HEK293 (cell line): ENCODE data around the gene ZNF688.

Experiments used
- EGR2 ChIP-seq: fragments of 450-650 bp; formaldehyde crosslinking; IDR thresholded peaks from 2 replicates; pipeline ENCODE4 v1.5.1; 2016; ENCODE audit warnings: low read depth, missing biosample characterization, missing genetic modification characterization
- GLI4 ChIP-seq: fragments of 450-650 bp; formaldehyde crosslinking; IDR thresholded peaks from 2 replicates; pipeline ENCODE4 v1.5.1; 2016; ENCODE audit warnings: missing biosample characterization, missing genetic modification characterization
- KLF16 ChIP-seq: fragments of 450-650 bp; formaldehyde crosslinking; IDR thresholded peaks from 2 replicates; pipeline ENCODE4 v1.5.1; 2017; ENCODE audit warnings: missing biosample characterization, missing genetic modification characterization
- MZF1 ChIP-seq: fragments of 450-650 bp; formaldehyde crosslinking; IDR thresholded peaks from 2 replicates; pipeline ENCODE4 v1.5.1; 2017; ENCODE audit warnings: missing biosample characterization, missing genetic modification characterization, borderline replicate concordance
- REST ChIP-seq: fragments of 450-650 bp; formaldehyde crosslinking; IDR thresholded peaks from 2 replicates; pipeline ENCODE4 v1.5.1; 2016; ENCODE audit warnings: missing biosample characterization, missing genetic modification characterization
- SP7 ChIP-seq: fragments of 450-650 bp; formaldehyde crosslinking; IDR thresholded peaks from 2 replicates; pipeline ENCODE4 v1.5.1; 2016; ENCODE audit warnings: missing biosample characterization, missing genetic modification characterization
- TRIM28 ChIP-seq: IDR thresholded peaks from 2 replicates; pipeline ENCODE4 v1.6.1; 2011; ENCODE audit warnings: low read length, control low read depth, borderline replicate concordance
- ZBTB10 ChIP-seq: fragments of 450-650 bp; formaldehyde crosslinking; IDR thresholded peaks from 2 replicates; pipeline ENCODE4 v1.5.1; 2016; ENCODE audit warnings: missing biosample characterization, missing genetic modification characterization
- ZBTB7A ChIP-seq: fragments of 450-650 bp; formaldehyde crosslinking; IDR thresholded peaks from 2 replicates; pipeline ENCODE4 v1.5.1; 2016; ENCODE audit warnings: low read depth, missing biosample characterization, missing genetic modification characterization
- ZFP3 ChIP-seq: fragments of 450-650 bp; formaldehyde crosslinking; IDR thresholded peaks from 2 replicates; pipeline ENCODE4 v1.5.1; 2016; ENCODE audit warnings: low read depth, missing biosample characterization, missing genetic modification characterization
- ZNF146 ChIP-seq: fragments of 450-650 bp; formaldehyde crosslinking; IDR thresholded peaks from 2 replicates; pipeline ENCODE4 v1.5.1; 2016; ENCODE audit warnings: missing biosample characterization, missing genetic modification characterization
- ZNF169 ChIP-seq: fragments of 450-650 bp; formaldehyde crosslinking; IDR thresholded peaks from 2 replicates; pipeline ENCODE4 v1.5.1; 2016; ENCODE audit warnings: missing biosample characterization, missing genetic modification characterization
- ZNF184 ChIP-seq: fragments of 450-650 bp; IDR thresholded peaks from 2 replicates; pipeline ENCODE4 v1.5.1; 2018; ENCODE audit warnings: missing biosample characterization, mild to moderate bottlenecking, missing genetic modification characterization
- ZNF2 ChIP-seq: fragments of 450-650 bp; formaldehyde crosslinking; IDR thresholded peaks from 2 replicates; pipeline ENCODE4 v1.5.1; 2016; ENCODE audit warnings: missing biosample characterization, missing genetic modification characterization
- ZNF24 ChIP-seq: fragments of 450-650 bp; formaldehyde crosslinking; IDR thresholded peaks from 2 replicates; pipeline ENCODE4 v1.5.1; 2016; ENCODE audit warnings: missing biosample characterization, missing genetic modification characterization
- ZNF248 ChIP-seq: fragments of 450-650 bp; formaldehyde crosslinking; IDR thresholded peaks from 2 replicates; pipeline ENCODE4 v1.5.1; 2017; ENCODE audit warnings: missing biosample characterization, missing genetic modification characterization
- ZNF350 ChIP-seq: fragments of 450-650 bp; formaldehyde crosslinking; IDR thresholded peaks from 2 replicates; pipeline ENCODE4 v1.5.0; 2017; ENCODE audit warnings: missing biosample characterization, mild to moderate bottlenecking, missing genetic modification characterization
- ZNF391 ChIP-seq: fragments of 450-650 bp; formaldehyde crosslinking; IDR thresholded peaks from 2 replicates; pipeline ENCODE4 v1.5.1; 2016; ENCODE audit warnings: low read depth, missing biosample characterization, missing genetic modification characterization, borderline replicate concordance
- ZNF416 ChIP-seq: fragments of 450-650 bp; formaldehyde crosslinking; IDR thresholded peaks from 2 replicates; pipeline ENCODE4 v1.5.1; 2016; ENCODE audit warnings: missing biosample characterization, missing genetic modification characterization
- ZNF548 ChIP-seq: fragments of 450-650 bp; formaldehyde crosslinking; IDR thresholded peaks from 2 replicates; pipeline ENCODE4 v1.5.1; 2016; ENCODE audit warnings: missing biosample characterization, missing genetic modification characterization
- ZNF664 ChIP-seq: fragments of 450-650 bp; formaldehyde crosslinking; IDR thresholded peaks from 2 replicates; pipeline ENCODE4 v1.5.1; 2016; ENCODE audit warnings: missing biosample characterization, missing genetic modification characterization
- ZNF785 ChIP-seq: fragments of 450-650 bp; formaldehyde crosslinking; IDR thresholded peaks from 2 replicates; pipeline ENCODE4 v1.5.1; 2016; ENCODE audit warnings: missing biosample characterization, missing genetic modification characterization
- ZNF791 ChIP-seq: fragments of 450-650 bp; formaldehyde crosslinking; IDR thresholded peaks from 2 replicates; pipeline ENCODE4 v1.5.1; 2016; ENCODE audit warnings: missing biosample characterization, missing genetic modification characterization
- ZNF792 ChIP-seq: fragments of 450-650 bp; formaldehyde crosslinking; IDR thresholded peaks from 2 replicates; pipeline ENCODE4 v1.5.1; 2016; ENCODE audit warnings: missing biosample characterization, missing genetic modification characterization
- TF ChIP-seq, protein P1 (sequence below): fragments of 450-650 bp; formaldehyde crosslinking; IDR thresholded peaks from 2 replicates; pipeline ENCODE4 v1.5.1; 2016; ENCODE audit warnings: missing biosample characterization, missing genetic modification characterization, borderline replicate concordance
- TF ChIP-seq, protein P2 (sequence below): fragments of 450-650 bp; formaldehyde crosslinking; IDR thresholded peaks from 2 replicates; pipeline ENCODE4 v1.5.1; 2016; ENCODE audit warnings: missing biosample characterization, missing genetic modification characterization
- TF ChIP-seq, protein P3 (sequence below): fragments of 450-650 bp; formaldehyde crosslinking; IDR thresholded peaks from 2 replicates; pipeline ENCODE4 v1.5.1; 2016; ENCODE audit warnings: missing biosample characterization, missing genetic modification characterization

ZNF688 gene

GRCh38 chr16:30558789-30559377 is 12.6 kb downstream of the ZNF688 start (continued):
- TF ChIP-seq ZBTB10 (tag by site-specific recombination) (no peak), ZNF184 (tag by site-specific recombination) (no peak), ZNF548 (tag by site-specific recombination) (0 out of 2 replicates have a peak, but pooled peaks have one; percentile 29), REST (tag by site-specific recombination) (no peak), KLF16 (tag by site-specific recombination) (peak; percentile 37; the same call in 1 of the 2 replicates), ZNF791 (no peak), ZNF24 (tag by site-specific recombination) (peak; percentile 15; the same call in 1 of the 2 replicates), ZBTB7A (peak; percentile 40; the same call in 1 of the 2 replicates), ZNF146 (tag by site-specific recombination) (0 out of 2 replicates have a peak, but pooled peaks have one; percentile 15), ZNF2 (tag by site-specific recombination) (peak; percentile 74), ZNF350 (tag by site-specific recombination) (no peak), EGR2 (tag by site-specific recombination) (no peak), SP7 (tag by site-specific recombination) (no peak; the same call in 1 of the 2 replicates), ZNF416 (tag by site-specific recombination) (0 out of 2 replicates have a peak, but pooled peaks have one; percentile 24), ZNF169 (peak; percentile 67; the same call in 1 of the 2 replicates), MZF1 (tag by site-specific recombination) (0 out of 2 replicates have a peak, but pooled peaks have one; percentile 4), ZNF792 (tag by site-specific recombination) (0 out of 2 replicates have a peak, but pooled peaks have one; percentile 70), ZFP3 (tag by site-specific recombination) (peak; percentile 42; the same call in 1 of the 2 replicates), ZNF664 (tag by site-specific recombination) (no peak), ZNF785 (tag by site-specific recombination) (peak; percentile 82; the same call in 1 of the 2 replicates), ZNF248 (tag by site-specific recombination) (no peak), ZNF391 (tag by site-specific recombination) (no peak), TRIM28 (0 out of 2 replicates have a peak, but pooled peaks have one; percentile 8), GLI4 (peak; percentile 78; the same call in 1 of the 2 replicates)
- TF ChIP-seq, protein P1, sequence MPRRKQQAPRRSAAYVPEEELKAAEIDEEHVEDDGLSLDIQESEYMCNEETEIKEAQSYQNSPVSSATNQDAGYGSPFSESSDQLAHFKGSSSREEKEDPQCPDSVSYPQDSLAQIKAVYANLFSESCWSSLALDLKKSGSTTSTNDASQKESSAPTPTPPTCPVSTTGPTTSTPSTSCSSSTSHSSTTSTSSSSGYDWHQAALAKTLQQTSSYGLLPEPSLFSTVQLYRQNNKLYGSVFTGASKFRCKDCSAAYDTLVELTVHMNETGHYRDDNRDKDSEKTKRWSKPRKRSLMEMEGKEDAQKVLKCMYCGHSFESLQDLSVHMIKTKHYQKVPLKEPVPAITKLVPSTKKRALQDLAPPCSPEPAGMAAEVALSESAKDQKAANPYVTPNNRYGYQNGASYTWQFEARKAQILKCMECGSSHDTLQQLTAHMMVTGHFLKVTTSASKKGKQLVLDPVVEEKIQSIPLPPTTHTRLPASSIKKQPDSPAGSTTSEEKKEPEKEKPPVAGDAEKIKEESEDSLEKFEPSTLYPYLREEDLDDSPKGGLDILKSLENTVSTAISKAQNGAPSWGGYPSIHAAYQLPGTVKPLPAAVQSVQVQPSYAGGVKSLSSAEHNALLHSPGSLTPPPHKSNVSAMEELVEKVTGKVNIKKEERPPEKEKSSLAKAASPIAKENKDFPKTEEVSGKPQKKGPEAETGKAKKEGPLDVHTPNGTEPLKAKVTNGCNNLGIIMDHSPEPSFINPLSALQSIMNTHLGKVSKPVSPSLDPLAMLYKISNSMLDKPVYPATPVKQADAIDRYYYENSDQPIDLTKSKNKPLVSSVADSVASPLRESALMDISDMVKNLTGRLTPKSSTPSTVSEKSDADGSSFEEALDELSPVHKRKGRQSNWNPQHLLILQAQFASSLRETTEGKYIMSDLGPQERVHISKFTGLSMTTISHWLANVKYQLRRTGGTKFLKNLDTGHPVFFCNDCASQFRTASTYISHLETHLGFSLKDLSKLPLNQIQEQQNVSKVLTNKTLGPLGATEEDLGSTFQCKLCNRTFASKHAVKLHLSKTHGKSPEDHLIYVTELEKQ (tag by site-specific recombination): no peak
- TF ChIP-seq, protein P2, sequence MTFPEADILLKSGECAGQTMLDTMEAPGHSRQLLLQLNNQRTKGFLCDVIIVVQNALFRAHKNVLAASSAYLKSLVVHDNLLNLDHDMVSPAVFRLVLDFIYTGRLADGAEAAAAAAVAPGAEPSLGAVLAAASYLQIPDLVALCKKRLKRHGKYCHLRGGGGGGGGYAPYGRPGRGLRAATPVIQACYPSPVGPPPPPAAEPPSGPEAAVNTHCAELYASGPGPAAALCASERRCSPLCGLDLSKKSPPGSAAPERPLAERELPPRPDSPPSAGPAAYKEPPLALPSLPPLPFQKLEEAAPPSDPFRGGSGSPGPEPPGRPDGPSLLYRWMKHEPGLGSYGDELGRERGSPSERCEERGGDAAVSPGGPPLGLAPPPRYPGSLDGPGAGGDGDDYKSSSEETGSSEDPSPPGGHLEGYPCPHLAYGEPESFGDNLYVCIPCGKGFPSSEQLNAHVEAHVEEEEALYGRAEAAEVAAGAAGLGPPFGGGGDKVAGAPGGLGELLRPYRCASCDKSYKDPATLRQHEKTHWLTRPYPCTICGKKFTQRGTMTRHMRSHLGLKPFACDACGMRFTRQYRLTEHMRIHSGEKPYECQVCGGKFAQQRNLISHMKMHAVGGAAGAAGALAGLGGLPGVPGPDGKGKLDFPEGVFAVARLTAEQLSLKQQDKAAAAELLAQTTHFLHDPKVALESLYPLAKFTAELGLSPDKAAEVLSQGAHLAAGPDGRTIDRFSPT (tag by site-specific recombination): no peak
- TF ChIP-seq, protein P3, sequence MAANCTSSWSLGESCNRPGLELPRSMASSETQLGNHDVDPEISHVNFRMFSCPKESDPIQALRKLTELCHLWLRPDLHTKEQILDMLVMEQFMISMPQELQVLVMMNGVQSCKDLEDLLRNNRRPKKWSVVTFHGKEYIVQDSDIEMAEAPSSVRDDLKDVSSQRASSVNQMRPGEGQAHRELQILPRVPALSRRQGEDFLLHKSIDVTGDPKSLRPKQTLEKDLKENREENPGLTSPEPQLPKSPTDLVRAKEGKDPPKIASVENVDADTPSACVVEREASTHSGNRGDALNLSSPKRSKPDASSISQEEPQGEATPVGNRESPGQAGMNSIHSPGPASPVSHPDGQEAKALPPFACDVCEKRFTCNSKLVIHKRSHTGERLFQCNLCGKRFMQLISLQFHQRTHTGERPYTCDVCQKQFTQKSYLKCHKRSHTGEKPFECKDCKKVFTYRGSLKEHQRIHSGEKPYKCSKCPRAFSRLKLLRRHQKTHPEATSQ (tag by site-specific recombination): no peak; the same call in 1 of the 2 replicates
